Stomach (tissue), 9 donors: ENCODE results near the gene CADM3. TPM values are rescaled to one million over a fixed set of nuclear protein-coding genes. Genes with fewer than 3 reads are reported as not detected.

Experiments used
- DNase-seq, 2 donors: peaks; one replicate each; pipeline versions ENCODE4 v3.0.0 to v3.0.0-alpha.2; 2013 to 2019
- H3K27ac ChIP-seq, 5 donors: fragments of 200-600 bp in 4 of 5; sonication (generic) in 4 of 5; one replicate each; pipeline ENCODE4 v1.5.1; 2013 to 2019; ENCODE audit warnings: mild to moderate bottlenecking in 1 of 5, moderate library complexity in 1 of 5
- H3K27me3 ChIP-seq, 3 donors: fragments of 200-600 bp; sonication (generic); one replicate each; pipeline ENCODE4 v1.5.1; 2017 to 2019; ENCODE audit warnings: mixed run types in 1 of 3
- H3K36me3 ChIP-seq, 4 donors: fragments of 200-600 bp; sonication (generic); 1 replicate in 3 of 4; 2 replicates in 1 of 4; pipeline ENCODE4 v1.5.1; 2016 to 2019
- H3K4me1 ChIP-seq, 4 donors: fragments of 200-600 bp; sonication (generic); one replicate each; pipeline ENCODE4 v1.5.1; 2016 to 2019
- H3K4me3 ChIP-seq, 4 donors: fragments of 200-600 bp; sonication (generic) in 3 of 4; one replicate each; pipeline ENCODE4 v1.5.1; 2016 to 2019; ENCODE audit warnings: mild to moderate bottlenecking in 1 of 4
- H3K9me3 ChIP-seq, 4 donors: fragments of 200-600 bp; sonication (generic); one replicate each; pipeline ENCODE4 v1.5.1; 2016 to 2019
- CTCF ChIP-seq, 7 experiments: fragments of 450-650 bp in 4 of 7; fragments of 200-600 bp in 3 of 7; sonication (generic) in 3 of 7; IDR thresholded peaks; one replicate each; pipeline ENCODE4 v1.5.1; 2016 to 2019; ENCODE audit warnings: antibody characterized with exemption in 7 of 7, control low read depth in 2 of 7, mild to moderate bottlenecking in 1 of 7
- EP300 ChIP-seq: sonication (generic); formaldehyde crosslinking; IDR thresholded peaks from one replicate; pipeline ENCODE4 v1.6.1; 2017; ENCODE audit warnings: antibody characterized with exemption
- POLR2A ChIP-seq, 4 donors: fragments of 450-650 bp; IDR thresholded peaks; one replicate each; pipeline ENCODE4 v1.6.1; 2016; ENCODE audit warnings: antibody characterized with exemption in 4 of 4, control low read depth in 2 of 4, mild to moderate bottlenecking in 1 of 4, moderate library complexity in 1 of 4
- POLR2AphosphoS5 ChIP-seq, 3 donors: sonication (generic); formaldehyde crosslinking; IDR thresholded peaks; one replicate each; pipeline ENCODE4 v1.6.1; 2016; ENCODE audit warnings: antibody characterized with exemption in 3 of 3
- WGBS, 5 donors: extraction: QIAGEN DNeasy Blood & Tissue Kit in 3 of 5; methylation state at CpG; one replicate each; pipeline versions ENCODE4 v1.1.5 to v1.1.7; 2013 to 2018; 5-methylcytosine and 5-hydroxymethylcytosine counted together
- intact Hi-C: fragments of 100-400 bp; cut with DNase I; formaldehyde crosslinking; loops from one replicate; pipeline ENCODE4 v1.15.1; 2023; ENCODE audit warnings: low total_unique reads
- polyA plus RNA-seq, 3 donors: library from polyadenylated mRNA; stranded (reverse); fragments of 200-250 nt; gene quantifications; one replicate each; pipeline ENCODE4 v1.2.3, GENCODE V29; 2013
- total RNA-seq, 5 donors: library from RNA; depleted of rRNA; stranded (reverse); fragments of >200 nt; gene quantifications; one replicate each; pipeline versions ENCODE4 v1.1.0 to v1.2.3, GENCODE V29; 2014 to 2016
- donor health status: healthy with polysubstance abuse.
- donor health status: Bipolar disorder and iron deficiency.
- donor health status: healthy.

The CADM3 gene
- total and polyA plus RNA-seq, 8 donors, result 1.8 to 10.3 (median 5.8) TPM

GRCh38 chr1:159173320-159173719 is 1.9 kb downstream of the CADM3 start:
- no peaks in the 10 kb centered on the region for H3K36me3 ChIP-seq
- DNase-seq, result no peak
- intact Hi-C loops, result no loop called here
- peak overlapping the region in 3 of 4 donors; percentile 39 to 47 (median 44) for H3K4me3 ChIP-seq
- H3K27ac ChIP-seq, result no peak overlapping the region
- H3K27me3 ChIP-seq, result peaks cover 4 to 67% (median 39%) of the 10 kb centered on the region in 3 donors
- TF ChIP-seq POLR2AphosphoS5 (IDR thresholded peaks at IDR 0.05) (no peak), EP300 (no peak), POLR2A (IDR thresholded peaks at IDR 0.05) (no peak), CTCF (IDR thresholded peaks at IDR 0.05) (no peak)
- H3K9me3 ChIP-seq, result no peaks in the 10 kb centered on the region
- peaks cover 0 to 25% (median 16%) of the 10 kb centered on the region in 4 donors for H3K4me1 ChIP-seq
- 23 to 45% (median 31%) methylated on average over 7 of the region's 7 CpGs for WGBS, 5 donors

DNA sequence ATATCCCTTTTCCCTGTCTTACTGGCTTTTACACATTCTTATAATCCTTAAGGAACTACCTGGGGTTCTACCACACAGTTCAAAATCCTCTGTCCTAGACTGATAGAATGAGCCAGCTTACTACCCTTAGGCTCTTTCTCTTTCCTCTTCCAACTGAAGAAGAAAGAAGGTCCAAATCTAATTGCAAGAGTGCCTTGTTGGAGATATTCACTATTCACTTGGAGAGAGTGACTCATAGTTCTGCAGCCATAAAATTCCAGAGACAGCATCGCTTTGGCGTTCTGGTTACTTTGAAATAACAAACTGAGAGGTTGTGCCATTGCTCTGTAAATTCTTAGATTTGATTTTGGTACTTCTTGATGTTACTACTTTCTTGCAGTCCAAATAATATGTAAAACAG is 4.2 kb downstream of the CADM3 start:
- peaks cover 4 to 48% (median 28%) of the 10 kb centered on the region in 3 donors for H3K27me3 ChIP-seq
- 78 to 88% (median 85%) methylated on average over 2 of the region's 2 CpGs for WGBS, 5 donors

DNA sequence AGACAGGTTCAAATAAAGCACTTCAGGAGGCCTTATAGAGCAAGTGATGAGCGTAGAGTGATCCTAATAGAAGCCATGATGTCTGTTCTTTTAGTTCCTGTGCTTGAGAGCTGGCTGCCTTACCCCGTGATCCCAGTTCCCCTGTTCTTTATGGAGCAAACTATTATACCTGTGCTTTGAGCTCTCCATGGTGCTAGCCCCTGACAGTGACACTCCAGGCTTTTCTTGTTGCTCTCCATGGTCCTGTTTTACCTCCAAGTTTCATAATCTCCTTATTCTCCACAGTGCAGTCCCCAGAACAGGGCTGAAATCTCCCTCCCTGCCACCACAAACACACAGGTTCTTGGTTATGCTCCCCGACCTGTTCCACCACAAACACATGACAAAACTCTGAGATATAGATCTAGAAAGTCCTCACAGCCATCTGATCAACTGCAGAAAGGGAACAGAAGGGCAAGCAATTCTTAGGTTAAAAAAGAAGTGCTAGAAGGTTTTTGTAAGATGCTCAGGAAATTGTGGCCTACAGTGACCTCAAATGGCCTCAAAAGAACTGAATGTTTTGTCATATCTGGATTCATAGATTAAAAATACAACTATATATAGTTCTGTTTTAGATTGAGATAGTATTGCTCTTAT is 6.0 kb downstream of the CADM3 start:
- H3K27ac ChIP-seq, result no peak overlapping the region
- H3K4me3 ChIP-seq, result no peak overlapping the region
- no peaks in the 10 kb centered on the region for H3K36me3 ChIP-seq
- intact Hi-C loops, result no loop called here
- 7 to 23% (median 13%) methylated on average over 3 of the region's 3 CpGs for WGBS, 5 donors
- peak; percentile 41 to 91 for DNase-seq
- peaks cover 4 to 44% (median 13%) of the 10 kb centered on the region in 3 donors for H3K27me3 ChIP-seq
- peaks cover 0 to 9% (median 3%) of the 10 kb centered on the region in 4 donors for H3K4me1 ChIP-seq
- H3K9me3 ChIP-seq, result no peaks in the 10 kb centered on the region
- TF ChIP-seq EP300 (no peak), POLR2A (IDR thresholded peaks at IDR 0.05) (no peak), POLR2AphosphoS5 (IDR thresholded peaks at IDR 0.05) (no peak), CTCF (IDR thresholded peaks at IDR 0.05) (no peak)

More for the DNA sequence above, 4.2 kb downstream of the CADM3 start:
- no peak overlapping the region for H3K27ac ChIP-seq
- peaks cover 0 to 25% (median 16%) of the 10 kb centered on the region in 4 donors for H3K4me1 ChIP-seq
- no peaks in the 10 kb centered on the region for H3K9me3 ChIP-seq
- intact Hi-C loops, result no loop called here
- TF ChIP-seq CTCF (IDR thresholded peaks at IDR 0.05) (no peak), POLR2A (IDR thresholded peaks at IDR 0.05) (no peak), EP300 (no peak), POLR2AphosphoS5 (IDR thresholded peaks at IDR 0.05) (no peak)
- no peak for DNase-seq
- no peaks in the 10 kb centered on the region for H3K36me3 ChIP-seq
- H3K4me3 ChIP-seq, result no peak overlapping the region

DNA sequence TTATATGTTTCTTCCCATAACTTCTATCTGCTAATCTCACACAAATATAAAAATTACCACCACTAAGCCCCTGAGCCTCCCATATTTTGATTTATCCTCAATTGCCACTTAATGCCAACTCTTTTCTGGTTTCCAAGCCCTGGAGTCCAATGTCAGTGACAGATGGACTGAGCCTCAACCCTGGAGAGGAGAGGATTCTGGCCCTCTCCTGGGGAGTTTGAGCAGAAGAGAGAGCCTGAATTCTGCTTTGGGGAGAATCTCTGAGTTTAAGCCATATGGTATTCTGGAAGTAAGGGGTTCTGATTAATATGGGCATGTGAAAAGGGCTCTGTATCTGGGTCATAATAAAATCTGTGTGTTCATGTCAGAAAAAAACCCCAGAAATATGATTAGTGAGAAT is 8.5 kb downstream of the CADM3 start:
- TF ChIP-seq CTCF (IDR thresholded peaks at IDR 0.05), result no peak
- TF ChIP-seq EP300, result no peak
- TF ChIP-seq POLR2A (IDR thresholded peaks at IDR 0.05), result no peak
- no peak for TF ChIP-seq POLR2AphosphoS5 (IDR thresholded peaks at IDR 0.05)
- intact Hi-C loops, result no loop called here
- Histone ChIP-seq H3K9me3 (no peaks in the 10 kb centered on the region), H3K4me3 (no peak overlapping the region), H3K27ac (no peak overlapping the region), H3K4me1 (no peaks in the 10 kb centered on the region), H3K27me3 (peaks cover 0 to 33% (median 10%) of the 10 kb centered on the region in 3 donors), H3K36me3 (no peaks in the 10 kb centered on the region)
- DNase-seq, result no peak
